HepG2 (cell line): ENCODE data around the gene ALG8. TPM values are rescaled to one million over a fixed set of nuclear protein-coding genes. Genes with fewer than 3 reads are reported as not detected.
A peak's percentile ranks its signal among the peaks of the same experiment; 100 is the strongest.

Source experiments
- CBX5 ChIP-seq: sonication (generic); formaldehyde crosslinking; IDR thresholded peaks from 2 replicates; pipeline ENCODE4 v1.4.0; 2020; ENCODE audit warnings: missing genetic modification reagents, borderline replicate concordance
- ESRRA ChIP-seq: sonication (generic); formaldehyde crosslinking; IDR thresholded peaks from 2 replicates; pipeline ENCODE4 v1.5.1; 2020; ENCODE audit warnings: mild to moderate bottlenecking, low read depth, missing genetic modification reagents
- KDM2A ChIP-seq: sonication (generic); formaldehyde crosslinking; IDR thresholded peaks from 2 replicates; pipeline ENCODE4 v1.4.0; 2020; ENCODE audit warnings: low read depth, missing genetic modification reagents, borderline replicate concordance
- KMT2A ChIP-seq: sonication (generic); formaldehyde crosslinking; IDR thresholded peaks from 2 replicates; pipeline ENCODE4 v1.4.0; 2020; ENCODE audit warnings: missing genetic modification reagents
- PATZ1 ChIP-seq: sonication (generic); formaldehyde crosslinking; IDR thresholded peaks from 2 replicates; pipeline ENCODE4 v1.4.0; 2020; ENCODE audit warnings: missing genetic modification reagents
- TEAD3 ChIP-seq: optimal IDR thresholded peaks from 2 replicates; pipeline ENCODE3; 2016; ENCODE audit warnings: borderline replicate concordance
- ZBTB3 ChIP-seq: sonication (generic); formaldehyde crosslinking; IDR thresholded peaks from 2 replicates; pipeline ENCODE4 v1.4.0; 2020; ENCODE audit warnings: low read depth, mild to moderate bottlenecking, moderate library complexity, missing genetic modification reagents, borderline replicate concordance
- ZNF251 ChIP-seq: sonication (generic); formaldehyde crosslinking; IDR thresholded peaks from 2 replicates; pipeline ENCODE4 v1.9.0; 2021; ENCODE audit warnings: mild to moderate bottlenecking, missing genetic modification reagents
- ZNF282 ChIP-seq: fragments of 450-650 bp; IDR thresholded peaks from 2 replicates; pipeline ENCODE4 v1.6.1; 2018; ENCODE audit not compliant: partially characterized antibody
- ZNF335 ChIP-seq: sonication (generic); formaldehyde crosslinking; IDR thresholded peaks from 2 replicates; pipeline ENCODE4 v1.4.0; 2020; ENCODE audit warnings: missing genetic modification reagents
- ZNF431 ChIP-seq: sonication (generic); formaldehyde crosslinking; IDR thresholded peaks from 2 replicates; pipeline ENCODE4 v1.9.0; 2022; ENCODE audit warnings: missing genetic modification reagents, low read depth, mild to moderate bottlenecking, borderline replicate concordance
- ZNF547 ChIP-seq: sonication (generic); formaldehyde crosslinking; IDR thresholded peaks from 2 replicates; pipeline ENCODE4 v1.5.1; 2020; ENCODE audit warnings: mild to moderate bottlenecking, missing genetic modification reagents
- ZZZ3 ChIP-seq: sonication (generic); formaldehyde crosslinking; IDR thresholded peaks from 2 replicates; pipeline ENCODE4 v1.4.0; 2020; ENCODE audit warnings: missing genetic modification reagents, mild to moderate bottlenecking, borderline replicate concordance
- polyA plus RNA-seq, 8 experiments: library from polyadenylated mRNA; depleted of rRNA in 3 of 8; stranded (reverse) in 7 of 8; unstranded in 1 of 8; fragments of >200 nt; fragmentation: Illumina TruSeq in 4 of 8; extraction: Trizol in 4 of 8; gene quantifications; 2 replicates each; pipeline versions ENCODE4 v1.2.1 to v1.2.3, GENCODE V29; 2011 to 2016; ENCODE audit warnings: low read depth in 4 of 8, missing spikeins in 1 of 8, mixed read lengths in 1 of 8; ENCODE audit not compliant: insufficient read depth in 1 of 8
- total RNA-seq, 5 experiments: library from RNA; depleted of rRNA; stranded (reverse); fragments of >200 nt; fragmentation: Illumina TruSeq; extraction: Trizol; gene quantifications; 2 replicates each; pipeline ENCODE4 v1.2.3, GENCODE V29; 2016; ENCODE audit warnings: low read depth in 1 of 5
- TF ChIP-seq, protein P1 (sequence below): sonication (generic); formaldehyde crosslinking; IDR thresholded peaks from 2 replicates; pipeline ENCODE4 v1.4.0; 2020; ENCODE audit warnings: mild to moderate bottlenecking, missing genetic modification reagents, borderline replicate concordance
- TF ChIP-seq, protein P2 (sequence below): sonication (generic); formaldehyde crosslinking; IDR thresholded peaks from 2 replicates; pipeline ENCODE4 v1.4.0; 2020; ENCODE audit warnings: mild to moderate bottlenecking, low read depth, missing genetic modification reagents

The ALG8 gene
- total and polyA plus RNA-seq, 2 of the 13 experiments (the other 11 are each of a cell fraction or from before 2014, with no cell fraction given), result 75.8 to 88.0 TPM

DNA sequence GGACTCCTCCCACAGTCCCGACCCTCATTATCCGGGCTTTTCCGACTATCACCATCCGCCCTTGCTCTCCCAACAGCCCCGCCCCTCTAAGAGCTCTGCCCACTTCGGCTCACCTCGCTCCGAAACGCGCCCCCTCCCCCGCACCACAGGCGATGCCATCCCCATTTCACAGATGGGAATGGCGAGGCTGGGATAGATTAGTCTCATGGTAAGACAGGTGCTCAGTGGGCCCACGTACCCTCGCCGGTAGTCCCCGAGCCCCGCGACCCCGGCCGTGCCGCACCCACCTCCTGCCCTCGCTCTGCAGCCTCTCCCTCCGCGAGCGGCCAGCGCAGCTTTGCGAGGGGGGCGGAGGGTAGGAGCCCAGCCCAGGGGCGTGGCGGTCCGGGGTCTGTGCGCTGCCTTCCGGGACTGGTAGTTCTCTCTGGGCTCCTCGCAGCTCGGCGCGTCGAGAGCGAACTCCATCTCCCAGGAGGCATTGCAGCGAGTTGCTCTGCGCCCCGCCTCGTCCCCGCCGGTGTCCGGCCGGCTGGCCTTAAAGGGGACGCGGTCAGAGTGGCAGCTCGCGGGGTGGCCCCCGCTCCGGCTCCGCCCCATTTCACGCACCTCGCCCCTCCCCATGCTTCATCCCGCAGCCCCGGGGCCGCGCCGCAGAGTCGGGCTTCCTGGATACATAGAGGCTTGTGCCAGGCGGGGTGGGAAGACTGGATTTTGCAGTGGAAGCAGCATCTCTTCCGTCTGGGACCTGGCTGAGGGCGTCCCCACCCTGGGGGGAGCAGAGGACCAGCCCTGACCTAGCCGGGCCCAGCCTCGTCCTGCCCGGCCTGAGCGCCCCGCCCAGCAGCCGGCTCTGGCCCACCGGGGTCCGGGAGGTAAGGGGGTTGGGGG is 49.1 kb upstream of the ALG8 start, which contains the start of the genes KCTD21 and USP35 (continued):
- TF ChIP-seq, protein P1, sequence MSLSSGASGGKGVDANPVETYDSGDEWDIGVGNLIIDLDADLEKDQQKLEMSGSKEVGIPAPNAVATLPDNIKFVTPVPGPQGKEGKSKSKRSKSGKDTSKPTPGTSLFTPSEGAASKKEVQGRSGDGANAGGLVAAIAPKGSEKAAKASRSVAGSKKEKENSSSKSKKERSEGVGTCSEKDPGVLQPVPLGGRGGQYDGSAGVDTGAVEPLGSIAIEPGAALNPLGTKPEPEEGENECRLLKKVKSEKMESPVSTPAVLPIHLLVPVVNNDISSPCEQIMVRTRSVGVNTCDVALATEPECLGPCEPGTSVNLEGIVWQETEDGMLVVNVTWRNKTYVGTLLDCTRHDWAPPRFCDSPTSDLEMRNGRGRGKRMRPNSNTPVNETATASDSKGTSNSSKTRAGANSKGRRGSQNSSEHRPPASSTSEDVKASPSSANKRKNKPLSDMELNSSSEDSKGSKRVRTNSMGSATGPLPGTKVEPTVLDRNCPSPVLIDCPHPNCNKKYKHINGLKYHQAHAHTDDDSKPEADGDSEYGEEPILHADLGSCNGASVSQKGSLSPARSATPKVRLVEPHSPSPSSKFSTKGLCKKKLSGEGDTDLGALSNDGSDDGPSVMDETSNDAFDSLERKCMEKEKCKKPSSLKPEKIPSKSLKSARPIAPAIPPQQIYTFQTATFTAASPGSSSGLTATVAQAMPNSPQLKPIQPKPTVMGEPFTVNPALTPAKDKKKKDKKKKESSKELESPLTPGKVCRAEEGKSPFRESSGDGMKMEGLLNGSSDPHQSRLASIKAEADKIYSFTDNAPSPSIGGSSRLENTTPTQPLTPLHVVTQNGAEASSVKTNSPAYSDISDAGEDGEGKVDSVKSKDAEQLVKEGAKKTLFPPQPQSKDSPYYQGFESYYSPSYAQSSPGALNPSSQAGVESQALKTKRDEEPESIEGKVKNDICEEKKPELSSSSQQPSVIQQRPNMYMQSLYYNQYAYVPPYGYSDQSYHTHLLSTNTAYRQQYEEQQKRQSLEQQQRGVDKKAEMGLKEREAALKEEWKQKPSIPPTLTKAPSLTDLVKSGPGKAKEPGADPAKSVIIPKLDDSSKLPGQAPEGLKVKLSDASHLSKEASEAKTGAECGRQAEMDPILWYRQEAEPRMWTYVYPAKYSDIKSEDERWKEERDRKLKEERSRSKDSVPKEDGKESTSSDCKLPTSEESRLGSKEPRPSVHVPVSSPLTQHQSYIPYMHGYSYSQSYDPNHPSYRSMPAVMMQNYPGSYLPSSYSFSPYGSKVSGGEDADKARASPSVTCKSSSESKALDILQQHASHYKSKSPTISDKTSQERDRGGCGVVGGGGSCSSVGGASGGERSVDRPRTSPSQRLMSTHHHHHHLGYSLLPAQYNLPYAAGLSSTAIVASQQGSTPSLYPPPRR (CRISPR knock-in tag), result peak; percentile 47; the same call in 1 of the 2 replicates
- TF ChIP-seq TEAD3 (CRISPR knock-in tag) (peak; percentile 35), KMT2A (CRISPR knock-in tag) (peak; percentile 68; the same call in 1 of the 2 replicates), PATZ1 (peak; percentile 74), KDM2A (CRISPR knock-in tag) (peak; percentile 58), ZNF431 (peak; percentile 35), ZBTB3 (CRISPR knock-in tag) (0 out of 2 replicates have a peak, but pooled peaks have one; percentile 68), ZZZ3 (CRISPR knock-in tag) (peak; percentile 69), ZNF251 (CRISPR knock-in tag) (no peak), CBX5 (CRISPR knock-in tag) (peak; percentile 88), ZNF547 (0 out of 2 replicates have a peak, but pooled peaks have one; percentile 66), ZNF335 (CRISPR knock-in tag) (peak; percentile 36; the same call in 1 of the 2 replicates), ZNF282 (no peak), ESRRA (CRISPR knock-in tag) (peak; percentile 71)
- TF ChIP-seq, protein P2, sequence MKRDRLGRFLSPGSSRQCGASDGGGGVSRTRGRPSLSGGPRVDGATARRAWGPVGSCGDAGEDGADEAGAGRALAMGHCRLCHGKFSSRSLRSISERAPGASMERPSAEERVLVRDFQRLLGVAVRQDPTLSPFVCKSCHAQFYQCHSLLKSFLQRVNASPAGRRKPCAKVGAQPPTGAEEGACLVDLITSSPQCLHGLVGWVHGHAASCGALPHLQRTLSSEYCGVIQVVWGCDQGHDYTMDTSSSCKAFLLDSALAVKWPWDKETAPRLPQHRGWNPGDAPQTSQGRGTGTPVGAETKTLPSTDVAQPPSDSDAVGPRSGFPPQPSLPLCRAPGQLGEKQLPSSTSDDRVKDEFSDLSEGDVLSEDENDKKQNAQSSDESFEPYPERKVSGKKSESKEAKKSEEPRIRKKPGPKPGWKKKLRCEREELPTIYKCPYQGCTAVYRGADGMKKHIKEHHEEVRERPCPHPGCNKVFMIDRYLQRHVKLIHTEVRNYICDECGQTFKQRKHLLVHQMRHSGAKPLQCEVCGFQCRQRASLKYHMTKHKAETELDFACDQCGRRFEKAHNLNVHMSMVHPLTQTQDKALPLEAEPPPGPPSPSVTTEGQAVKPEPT, result 0 out of 2 replicates have a peak, but pooled peaks have one; percentile 64
